ENCODE measurements around the gene SLAMF6. TPM values are rescaled to one million over a fixed set of nuclear protein-coding genes. Genes with fewer than 3 reads are reported as not detected.

SLAMF6 gene
- total and polyA plus RNA-seq, 10 of the 15 experiments (the other 5 are each of a cell fraction or from before 2014, with no cell fraction given): 20.5 to 89.6 (median 36.5) TPM

DNA sequence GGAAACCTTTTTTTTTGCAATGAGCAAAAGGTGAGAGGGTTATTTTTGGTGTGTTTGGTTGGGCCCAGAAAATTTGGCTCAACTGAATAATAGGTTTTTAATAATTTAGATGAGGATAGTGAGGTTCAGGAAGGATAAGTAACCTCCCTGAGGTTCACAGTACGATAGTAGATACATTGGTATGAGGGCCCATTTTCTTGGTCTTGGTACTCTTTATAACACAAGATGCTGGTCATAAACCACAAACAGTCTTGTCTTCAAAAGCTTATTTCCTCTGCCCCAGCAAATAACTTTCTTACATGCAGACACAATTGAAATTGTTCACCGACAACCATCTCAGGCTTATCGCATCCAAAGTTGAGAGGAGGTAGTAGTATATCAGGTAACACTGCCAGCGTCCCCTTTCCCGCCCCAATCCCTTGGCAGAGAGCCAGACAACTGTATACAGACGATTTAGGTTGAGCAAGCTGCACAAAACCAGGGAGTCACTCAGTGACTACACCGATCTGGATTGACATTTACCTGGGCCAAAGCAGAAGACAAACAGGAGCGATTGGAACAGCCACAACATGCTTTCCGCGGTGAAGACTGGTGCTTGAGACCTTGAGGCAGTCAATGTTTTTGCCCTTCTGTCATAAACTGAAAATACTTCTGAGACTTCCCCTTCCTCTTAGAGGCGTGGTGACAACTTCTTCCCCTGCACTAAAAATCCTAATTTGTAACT lies at the start of gene SLAMF6 (continued):
- TF ChIP-seq CUX1 (IDR thresholded peaks at IDR 0.05; ENCODE audit: insufficient replicate concordance, low read depth, low read length) (no peak), MYC (IDR thresholded peaks at IDR 0.05; ENCODE audit: insufficient read depth, insufficient read length, insufficient replicate concordance, low read length, severe bottlenecking) (no peak), NBN (IDR thresholded peaks at IDR 0.05) (no peak), GATAD2B (conservative IDR thresholded peaks at IDR 0.05; ENCODE audit: low read depth) (no peak), CTCF (IDR thresholded peaks at IDR 0.05 in 2 of 3, conservative IDR thresholded peaks at IDR 0.05 in 1 of 3; ENCODE audit: control insufficient read depth in 2 of 3, extremely low read depth in 1 of 3, insufficient read depth in 1 of 3, low read depth in 3 of 3, low read length in 3 of 3) (no peak), HDGF (IDR thresholded peaks at IDR 0.05) (peak; percentile 38; the same call in 1 of the 2 replicates), ZNF687 (IDR thresholded peaks at IDR 0.05) (peak; percentile 66; the same call in 1 of the 2 replicates), SUPT20H (IDR thresholded peaks at IDR 0.05; ENCODE audit: borderline replicate concordance, control insufficient read depth, low read depth, low read length) (no peak), LARP7 (IDR thresholded peaks at IDR 0.05) (no peak), TCF3 (IDR thresholded peaks at IDR 0.05; ENCODE audit: borderline replicate concordance, insufficient read depth, low read depth, low read length) (no peak), BCL11A (IDR thresholded peaks at IDR 0.05; ENCODE audit: low read depth, low read length) (no peak), IRF4 (IDR thresholded peaks at IDR 0.05; ENCODE audit: low read depth, low read length) (no peak), MXI1 (IDR thresholded peaks at IDR 0.05; ENCODE audit: low read depth, low read length) (peak; percentile 82)
- TF ChIP-seq, protein P1, sequence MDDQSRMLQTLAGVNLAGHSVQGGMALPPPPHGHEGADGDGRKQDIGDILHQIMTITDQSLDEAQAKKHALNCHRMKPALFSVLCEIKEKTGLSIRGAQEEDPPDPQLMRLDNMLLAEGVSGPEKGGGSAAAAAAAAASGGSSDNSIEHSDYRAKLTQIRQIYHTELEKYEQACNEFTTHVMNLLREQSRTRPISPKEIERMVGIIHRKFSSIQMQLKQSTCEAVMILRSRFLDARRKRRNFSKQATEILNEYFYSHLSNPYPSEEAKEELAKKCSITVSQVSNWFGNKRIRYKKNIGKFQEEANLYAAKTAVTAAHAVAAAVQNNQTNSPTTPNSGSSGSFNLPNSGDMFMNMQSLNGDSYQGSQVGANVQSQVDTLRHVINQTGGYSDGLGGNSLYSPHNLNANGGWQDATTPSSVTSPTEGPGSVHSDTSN (IDR thresholded peaks at IDR 0.05; ENCODE audit: insufficient replicate concordance, low read depth, low read length): no peak
- TF ChIP-seq, protein P2, sequence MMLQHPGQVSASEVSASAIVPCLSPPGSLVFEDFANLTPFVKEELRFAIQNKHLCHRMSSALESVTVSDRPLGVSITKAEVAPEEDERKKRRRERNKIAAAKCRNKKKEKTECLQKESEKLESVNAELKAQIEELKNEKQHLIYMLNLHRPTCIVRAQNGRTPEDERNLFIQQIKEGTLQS (IDR thresholded peaks at IDR 0.05; ENCODE audit: borderline replicate concordance, extremely low read depth, low read depth, low read length): no peak
